GM21737 (cell line): ENCODE measurements around the gene ADGRA3.
"Not testable (repeated sequence)": the region's sequence is repeated elsewhere in the genome, so short reads cannot be mapped to it uniquely, and the experiment has no call there.

Experiments
- ATAC-seq: cut with Tn5 transposase; IDR thresholded peaks from one replicate; pipeline ENCODE4 v1.9.1; 2021; ENCODE audit warnings: mild to moderate bottlenecking, moderate library complexity; ENCODE audit not compliant: unreplicated experiment

Gene ADGRA3

GRCh38 chr4:22480675-22481327 is 35.1 kb downstream of the ADGRA3 start:
- ATAC-seq: no peak

- no peak for ATAC-seq
Observed at GRCh38 chr4:22478426-22478825, 37.4 kb downstream of the ADGRA3 start.

GRCh38 chr4:22477813-22478182 is 38.1 kb downstream of the ADGRA3 start:
- no peak for ATAC-seq

GRCh38 chr4:22477136-22477812 is 38.6 kb downstream of the ADGRA3 start:
- no peak for ATAC-seq

- no peak for ATAC-seq
Observed at GRCh38 chr4:22476011-22476410, 39.9 kb downstream of the ADGRA3 start.

GRCh38 chr4:22475311-22475646 is 40.6 kb downstream of the ADGRA3 start:
- ATAC-seq: not testable (repeated sequence)

GRCh38 chr4:22474636-22475310 is 41.1 kb downstream of the ADGRA3 start:
- no peak for ATAC-seq

- no peak for ATAC-seq
Observed at GRCh38 chr4:22473268-22473667, 42.6 kb downstream of the ADGRA3 start.

- ATAC-seq: no peak
Observed at GRCh38 chr4:22471999-22472461, 43.8 kb downstream of the ADGRA3 start.

GRCh38 chr4:22471419-22471818 is 44.4 kb downstream of the ADGRA3 start:
- no peak for ATAC-seq

GRCh38 chr4:22466581-22466980 is 49.3 kb downstream of the ADGRA3 start:
- ATAC-seq: no peak

- no peak for ATAC-seq
Observed at GRCh38 chr4:22465996-22466395, 49.9 kb downstream of the ADGRA3 start.

- ATAC-seq: no peak
Observed at GRCh38 chr4:22465349-22465748, 50.5 kb downstream of the ADGRA3 start.

- ATAC-seq: no peak
Observed at GRCh38 chr4:22463179-22463578, 52.7 kb downstream of the ADGRA3 start.

GRCh38 chr4:22462688-22463087 is 53.2 kb downstream of the ADGRA3 start:
- ATAC-seq: no peak

- ATAC-seq: no peak
Observed at GRCh38 chr4:22460266-22460665, 55.6 kb downstream of the ADGRA3 start.

- ATAC-seq: no peak
Observed at GRCh38 chr4:22458098-22458497, 57.8 kb downstream of the ADGRA3 start.

- ATAC-seq: no peak
Observed at GRCh38 chr4:22457348-22457747, 58.5 kb downstream of the ADGRA3 start.

GRCh38 chr4:22456291-22456690 is 59.6 kb downstream of the ADGRA3 start:
- ATAC-seq: no peak

- ATAC-seq: no peak
Observed at GRCh38 chr4:22454955-22455354, 60.9 kb downstream of the ADGRA3 start.

GRCh38 chr4:22454216-22454838 is 61.5 kb downstream of the ADGRA3 start:
- ATAC-seq: no peak

- no peak for ATAC-seq
Observed at GRCh38 chr4:22444813-22445212, 71.1 kb downstream of the ADGRA3 start.
